WERI-Rb-1 (cell line): ENCODE measurements around the gene HBB.

Experiments
- DNase-seq: peaks from one replicate; pipeline ENCODE4 v3.0.0-alpha.2; 2020
- H3K27ac ChIP-seq: fragments of 250-450 bp; sonication (Bioruptor Pico); 2 replicates; pipeline ENCODE4 v1.5.1; 2020; ENCODE audit warnings: mild to moderate bottlenecking, moderate library complexity
- H3K27me3 ChIP-seq: fragments of 250-450 bp; sonication (Bioruptor Pico); 2 replicates; pipeline ENCODE4 v1.5.1; 2021; ENCODE audit warnings: mild to moderate bottlenecking, low read depth, moderate library complexity; ENCODE audit not compliant: insufficient read depth, severe bottlenecking
- H3K36me3 ChIP-seq: fragments of 250-450 bp; sonication (Bioruptor Pico); 2 replicates; pipeline ENCODE4 v1.5.1; 2020; ENCODE audit warnings: mild to moderate bottlenecking, moderate library complexity
- H3K4me3 ChIP-seq: 2 replicates; pipeline ENCODE4 v1.5.1; 2011; ENCODE audit warnings: low read depth, mild to moderate bottlenecking, control low read depth, low read length
- H3K9me3 ChIP-seq: fragments of 250-450 bp; sonication (Bioruptor Pico); 2 replicates; pipeline ENCODE4 v1.5.1; 2021; ENCODE audit warnings: mild to moderate bottlenecking, moderate library complexity; ENCODE audit not compliant: severe bottlenecking
- TF ChIP-seq, protein P1 (sequence below): IDR thresholded peaks from 2 replicates; pipeline ENCODE4 v1.5.1; 2011; ENCODE audit warnings: low read depth, mild to moderate bottlenecking, control low read depth, inconsistent platforms, low read length

The HBB gene

DNA sequence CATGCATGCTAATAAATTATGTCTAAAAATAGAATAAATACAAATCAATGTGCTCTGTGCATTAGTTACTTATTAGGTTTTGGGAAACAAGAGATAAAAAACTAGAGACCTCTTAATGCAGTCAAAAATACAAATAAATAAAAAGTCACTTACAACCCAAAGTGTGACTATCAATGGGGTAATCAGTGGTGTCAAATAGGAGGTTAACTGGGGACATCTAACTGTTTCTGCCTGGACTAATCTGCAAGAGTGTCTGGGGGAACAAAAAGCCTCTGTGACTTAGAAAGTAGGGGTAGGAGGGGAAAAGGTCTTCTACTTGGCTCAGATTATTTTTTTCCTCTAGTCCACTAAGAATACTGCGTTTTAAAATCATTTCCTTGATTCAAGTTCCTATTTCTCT, 810 bp upstream of the HBB start:
- Histone ChIP-seq H3K27ac (no peak overlapping the region), H3K36me3 (no peaks in the 10 kb centered on the region), H3K9me3 (no peaks in the 10 kb centered on the region), H3K4me3 (no peak overlapping the region), H3K27me3 (peaks cover 50% of the 10 kb centered on the region)
- no peak for DNase-seq
- TF ChIP-seq, protein P1, sequence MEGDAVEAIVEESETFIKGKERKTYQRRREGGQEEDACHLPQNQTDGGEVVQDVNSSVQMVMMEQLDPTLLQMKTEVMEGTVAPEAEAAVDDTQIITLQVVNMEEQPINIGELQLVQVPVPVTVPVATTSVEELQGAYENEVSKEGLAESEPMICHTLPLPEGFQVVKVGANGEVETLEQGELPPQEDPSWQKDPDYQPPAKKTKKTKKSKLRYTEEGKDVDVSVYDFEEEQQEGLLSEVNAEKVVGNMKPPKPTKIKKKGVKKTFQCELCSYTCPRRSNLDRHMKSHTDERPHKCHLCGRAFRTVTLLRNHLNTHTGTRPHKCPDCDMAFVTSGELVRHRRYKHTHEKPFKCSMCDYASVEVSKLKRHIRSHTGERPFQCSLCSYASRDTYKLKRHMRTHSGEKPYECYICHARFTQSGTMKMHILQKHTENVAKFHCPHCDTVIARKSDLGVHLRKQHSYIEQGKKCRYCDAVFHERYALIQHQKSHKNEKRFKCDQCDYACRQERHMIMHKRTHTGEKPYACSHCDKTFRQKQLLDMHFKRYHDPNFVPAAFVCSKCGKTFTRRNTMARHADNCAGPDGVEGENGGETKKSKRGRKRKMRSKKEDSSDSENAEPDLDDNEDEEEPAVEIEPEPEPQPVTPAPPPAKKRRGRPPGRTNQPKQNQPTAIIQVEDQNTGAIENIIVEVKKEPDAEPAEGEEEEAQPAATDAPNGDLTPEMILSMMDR, result no peak

DNA sequence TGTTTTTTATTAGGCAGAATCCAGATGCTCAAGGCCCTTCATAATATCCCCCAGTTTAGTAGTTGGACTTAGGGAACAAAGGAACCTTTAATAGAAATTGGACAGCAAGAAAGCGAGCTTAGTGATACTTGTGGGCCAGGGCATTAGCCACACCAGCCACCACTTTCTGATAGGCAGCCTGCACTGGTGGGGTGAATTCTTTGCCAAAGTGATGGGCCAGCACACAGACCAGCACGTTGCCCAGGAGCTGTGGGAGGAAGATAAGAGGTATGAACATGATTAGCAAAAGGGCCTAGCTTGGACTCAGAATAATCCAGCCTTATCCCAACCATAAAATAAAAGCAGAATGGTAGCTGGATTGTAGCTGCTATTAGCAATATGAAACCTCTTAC, 1.4 kb downstream of the HBB start:
- Histone ChIP-seq H3K27me3 (peaks cover 40% of the 10 kb centered on the region), H3K36me3 (no peaks in the 10 kb centered on the region), H3K27ac (no peak overlapping the region), H3K9me3 (no peaks in the 10 kb centered on the region), H3K4me3 (no peak overlapping the region)
- TF ChIP-seq, protein P1, result no peak
- DNase-seq, result no peak

DNA sequence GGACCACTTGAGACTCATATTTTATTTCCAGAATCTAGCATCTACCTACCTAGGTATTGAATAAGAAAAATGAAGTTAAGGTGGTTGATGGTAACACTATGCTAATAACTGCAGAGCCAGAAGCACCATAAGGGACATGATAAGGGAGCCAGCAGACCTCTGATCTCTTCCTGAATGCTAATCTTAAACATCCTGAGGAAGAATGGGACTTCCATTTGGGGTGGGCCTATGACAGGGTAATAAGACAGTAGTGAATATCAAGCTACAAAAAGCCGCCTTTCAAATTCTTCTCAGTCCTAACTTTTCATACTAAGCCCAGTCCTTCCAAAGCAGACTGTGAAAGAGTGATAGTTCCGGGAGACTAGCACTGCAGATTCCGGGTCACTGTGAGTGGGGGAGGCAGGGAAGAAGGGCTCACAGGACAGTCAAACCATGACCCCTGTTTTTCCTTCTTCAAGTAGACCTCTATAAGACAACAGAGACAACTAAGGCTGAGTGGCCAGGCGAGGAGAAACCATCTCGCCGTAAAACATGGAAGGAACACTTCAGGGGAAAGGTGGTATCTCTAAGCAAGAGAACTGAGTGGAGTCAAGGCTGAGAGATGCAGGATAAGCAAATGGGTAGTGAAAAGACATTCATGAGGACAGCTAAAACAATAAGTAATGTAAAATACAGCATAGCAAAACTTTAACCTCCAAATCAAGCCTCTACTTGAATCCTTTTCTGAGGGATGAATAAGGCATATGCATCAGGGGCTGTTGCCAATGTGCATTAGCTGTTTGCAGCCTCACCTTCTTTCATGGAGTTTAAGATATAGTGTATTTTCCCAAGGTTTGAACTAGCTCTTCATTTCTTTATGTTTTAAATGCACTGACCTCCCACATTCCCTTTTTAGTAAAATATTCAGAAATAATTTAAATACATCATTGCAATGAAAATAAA, 2.1 kb downstream of the HBB start:
- TF ChIP-seq, protein P1, result no peak
- no peaks in the 10 kb centered on the region for H3K9me3 ChIP-seq
- no peak overlapping the region for H3K27ac ChIP-seq
- DNase-seq, result no peak
- no peak overlapping the region for H3K4me3 ChIP-seq
- no peaks in the 10 kb centered on the region for H3K36me3 ChIP-seq
- peaks cover 34% of the 10 kb centered on the region for H3K27me3 ChIP-seq

DNA sequence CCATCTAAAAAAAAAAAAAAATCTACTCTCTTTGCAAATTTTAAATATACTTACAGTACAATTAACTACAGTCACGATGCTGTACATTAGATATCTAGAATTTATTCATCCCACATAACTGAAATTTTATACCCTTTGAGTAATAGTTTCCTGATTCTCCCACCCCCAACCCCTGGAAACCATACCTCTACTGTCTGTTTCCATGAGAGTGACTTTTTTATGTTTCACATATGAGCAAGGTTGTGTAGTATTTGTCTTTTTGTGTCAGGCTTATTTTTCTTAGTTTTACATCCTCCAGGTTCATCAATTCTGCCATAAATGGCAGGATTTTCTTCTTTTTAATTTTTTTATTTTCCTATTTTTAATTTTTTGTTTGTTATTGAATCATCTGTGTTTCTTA, 3.2 kb downstream of the HBB start:
- Histone ChIP-seq H3K27ac (no peak overlapping the region), H3K4me3 (no peak overlapping the region), H3K36me3 (no peaks in the 10 kb centered on the region), H3K9me3 (no peaks in the 10 kb centered on the region), H3K27me3 (peaks cover 30% of the 10 kb centered on the region)
- TF ChIP-seq, protein P1, result no peak
- DNase-seq, result no peak

DNA sequence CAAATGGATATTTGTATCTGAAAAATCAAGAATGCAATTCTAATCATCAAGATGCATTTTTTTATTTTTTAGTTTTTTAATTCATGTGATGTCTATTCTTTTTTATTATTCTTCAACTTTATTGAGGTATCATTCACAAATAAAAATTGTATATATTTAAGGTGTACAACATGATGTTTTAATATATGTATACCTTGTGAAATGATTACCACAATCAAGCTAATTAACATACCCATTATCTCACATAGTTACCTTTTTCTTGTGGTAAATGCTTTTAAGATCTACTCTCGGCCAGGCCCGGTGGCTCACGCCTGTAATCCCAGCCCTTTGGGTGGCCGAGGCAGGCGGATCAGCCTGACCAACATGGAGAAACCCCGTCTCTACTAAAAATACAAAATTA, 3.7 kb downstream of the HBB start:
- Histone ChIP-seq H3K9me3 (no peaks in the 10 kb centered on the region), H3K36me3 (no peaks in the 10 kb centered on the region), H3K27me3 (peaks cover 29% of the 10 kb centered on the region), H3K4me3 (no peak overlapping the region), H3K27ac (no peak overlapping the region)
- no peak for DNase-seq
- TF ChIP-seq, protein P1, result no peak
